ENCODE data around the gene TGFBR2.
"Not testable (repeated sequence)": the region's sequence is repeated elsewhere in the genome, so short reads cannot be mapped to it uniquely, and the experiment has no call there.

The TGFBR2 gene

GRCh38 chr3:30666572-30667279 is 60.3 kb downstream of the TGFBR2 start:
- no peak overlapping the region for H3K4me3 ChIP-seq (ENCODE audit: low read depth, low read length)
- TF ChIP-seq CTCF (IDR thresholded peaks at IDR 0.05; ENCODE audit: low read depth, low read length): no peak

- no peak overlapping the region for H3K4me3 ChIP-seq (ENCODE audit: low read depth, low read length)
- no peak for TF ChIP-seq CTCF (IDR thresholded peaks at IDR 0.05; ENCODE audit: low read depth, low read length)
Observed at GRCh38 chr3:30667280-30667651, 60.9 kb downstream of the TGFBR2 start.

- no peak overlapping the region for H3K4me3 ChIP-seq (ENCODE audit: low read depth, low read length)
- no peak for TF ChIP-seq CTCF (IDR thresholded peaks at IDR 0.05; ENCODE audit: low read depth, low read length)
Observed at GRCh38 chr3:30668051-30668609, 61.7 kb downstream of the TGFBR2 start.

GRCh38 chr3:30669360-30669934 is 63.0 kb downstream of the TGFBR2 start:
- H3K4me3 ChIP-seq (ENCODE audit: low read depth, low read length): not testable (repeated sequence)

GRCh38 chr3:30670292-30670691 is 63.9 kb downstream of the TGFBR2 start:
- TF ChIP-seq CTCF (IDR thresholded peaks at IDR 0.05; ENCODE audit: low read depth, low read length): no peak
- no peak overlapping the region for H3K4me3 ChIP-seq (ENCODE audit: low read depth, low read length)

GRCh38 chr3:30671527-30672286 is 65.3 kb downstream of the TGFBR2 start:
- TF ChIP-seq CTCF (IDR thresholded peaks at IDR 0.05; ENCODE audit: low read depth, low read length): no peak
- H3K4me3 ChIP-seq (ENCODE audit: low read depth, low read length): no peak overlapping the region

- H3K4me3 ChIP-seq (ENCODE audit: low read depth, low read length): no peak overlapping the region
- TF ChIP-seq CTCF (IDR thresholded peaks at IDR 0.05; ENCODE audit: low read depth, low read length): no peak
Observed at GRCh38 chr3:30672287-30672735, 65.9 kb downstream of the TGFBR2 start.
